Endothelial cell of umbilical vein (primary cell): ENCODE data around the gene CEP152.

ENCODE experiments used
- CTCF ChIP-seq, 2 donors: IDR thresholded peaks; 1 replicate in 1 of 2; 2 replicates in 1 of 2; pipeline ENCODE4 v1.5.1; 2011; ENCODE audit warnings: low read length in 2 of 2, mild to moderate bottlenecking in 2 of 2, moderate library complexity in 2 of 2, control low read depth in 1 of 2, inconsistent platforms in 1 of 2, low read depth in 1 of 2; ENCODE audit not compliant: insufficient read depth in 1 of 2; ENCODE audit errors: extremely low read depth in 1 of 2
- POLR2AphosphoS5 ChIP-seq: IDR thresholded peaks from 2 replicates; pipeline ENCODE4 v1.6.1; 2012; ENCODE audit warnings: low read depth, mild to moderate bottlenecking, control low read depth, low read length, moderate library complexity; ENCODE audit not compliant: insufficient read depth

- TF ChIP-seq POLR2AphosphoS5 (no peak), CTCF (IDR thresholded peaks at IDR 0.05; ENCODE audit: extremely low read depth in 1 of 2, insufficient read depth in 1 of 2, low read depth in 1 of 2, low read length in 2 of 2) (no peak)
Measured at GRCh38 chr15:48851956-48852355, 41.1 kb upstream of the CEP152 start.
